ENCODE measurements around the gene C4BPB. TPM values are rescaled to one million over a fixed set of nuclear protein-coding genes. Genes with fewer than 3 reads are reported as not detected.

Gene C4BPB
- total RNA-seq, 5 donors from 2014 or later (not counting 1 experiment from before 2014, with no cell fraction given) = 0.66 to 4.8 (median 1.0) TPM; not detected in 1

GRCh38 chr1:207097871-207098324, 9.2 kb downstream of the C4BPB start:
- H3K27ac ChIP-seq (ENCODE audit: low read length) = no peak overlapping the region
- Mint-ChIP-seq H3K4me3 (no peak overlapping the region), H3K9me3 (no peaks in the 10 kb centered on the region), H3K27me3 (peaks cover 0 to 12% of the 10 kb centered on the region in 2 donors), H3K4me1 (peaks cover 0 to 4% (median 0%) of the 10 kb centered on the region in 3 donors), H3K36me3 (no peaks in the 10 kb centered on the region), H3K27ac (no peak overlapping the region)
- H3K27me3 ChIP-seq (replicated peaks in 1 of 2; ENCODE audit: control insufficient read depth in 2 of 2, extremely low read depth in 1 of 2, insufficient read depth in 2 of 2, low read length in 1 of 2) = no peaks in the 10 kb centered on the region
- DNase-seq (no peak), ATAC-seq (replicated peaks in 1 of 4) (no peak)
- no peak overlapping the region for H3K4me3 ChIP-seq (ENCODE audit: control insufficient read depth in 1 of 2, extremely low read depth in 1 of 2, low read length in 1 of 2)
- H3K36me3 ChIP-seq (ENCODE audit: control insufficient read depth in 2 of 2, extremely low read depth in 1 of 2, insufficient read depth in 1 of 2, low read length in 1 of 2) = no peaks in the 10 kb centered on the region
- ChIA-PET CTCF (no interaction called here), POLR2A (interaction anchor here in 1 of 2 donors (0.5 kb wide), 1 partner anchor 180 kb away, joined by 5 read pairs; no protein-coding TSS in a partner anchor)
- H3K9me3 ChIP-seq = no peaks in the 10 kb centered on the region
- H3K4me1 ChIP-seq (ENCODE audit: control insufficient read depth in 1 of 2, extremely low read depth in 1 of 2, insufficient read depth in 2 of 2, low read length in 2 of 2) = no peaks in the 10 kb centered on the region
- WGBS (ENCODE audit: insufficient coverage) = 22% methylated on average over 2 of the region's 3 CpGs

GRCh38 chr1:207101720-207102119, 13.1 kb downstream of the C4BPB start:
- no peak for ATAC-seq (replicated peaks in 1 of 4)
- 80% methylated on average over 1 of the region's 1 CpG for WGBS (ENCODE audit: insufficient coverage)
- Histone ChIP-seq H3K27me3 (replicated peaks in 1 of 2; ENCODE audit: control insufficient read depth in 2 of 2, extremely low read depth in 1 of 2, insufficient read depth in 2 of 2, low read length in 1 of 2) (no peaks in the 10 kb centered on the region), H3K4me1 (ENCODE audit: control insufficient read depth in 1 of 2, extremely low read depth in 1 of 2, insufficient read depth in 2 of 2, low read length in 2 of 2) (no peaks in the 10 kb centered on the region), H3K36me3 (ENCODE audit: control insufficient read depth in 2 of 2, extremely low read depth in 1 of 2, insufficient read depth in 1 of 2, low read length in 1 of 2) (no peaks in the 10 kb centered on the region), H3K9me3 (no peaks in the 10 kb centered on the region), H3K27ac (ENCODE audit: low read length) (no peak overlapping the region), H3K4me3 (ENCODE audit: control insufficient read depth in 1 of 2, extremely low read depth in 1 of 2, low read length in 1 of 2) (no peak overlapping the region)
- DNase-seq = no peak
- no peaks in the 10 kb centered on the region for H3K36me3 Mint-ChIP-seq
- peaks cover 0 to 4% (median 0%) of the 10 kb centered on the region in 3 donors for H3K4me1 Mint-ChIP-seq
- H3K9me3 Mint-ChIP-seq = no peaks in the 10 kb centered on the region
- ChIA-PET POLR2A (no interaction called here), CTCF (interaction anchor here (0.6 to 0.9 kb wide), 2 partner anchors 36 to 303 kb away, joined by 3 to 4 read pairs; no protein-coding TSS in a partner anchor)
- peaks cover 0 to 13% of the 10 kb centered on the region in 2 donors for H3K27me3 Mint-ChIP-seq
- no peak overlapping the region for H3K27ac Mint-ChIP-seq
- H3K4me3 Mint-ChIP-seq = no peak overlapping the region

DNA sequence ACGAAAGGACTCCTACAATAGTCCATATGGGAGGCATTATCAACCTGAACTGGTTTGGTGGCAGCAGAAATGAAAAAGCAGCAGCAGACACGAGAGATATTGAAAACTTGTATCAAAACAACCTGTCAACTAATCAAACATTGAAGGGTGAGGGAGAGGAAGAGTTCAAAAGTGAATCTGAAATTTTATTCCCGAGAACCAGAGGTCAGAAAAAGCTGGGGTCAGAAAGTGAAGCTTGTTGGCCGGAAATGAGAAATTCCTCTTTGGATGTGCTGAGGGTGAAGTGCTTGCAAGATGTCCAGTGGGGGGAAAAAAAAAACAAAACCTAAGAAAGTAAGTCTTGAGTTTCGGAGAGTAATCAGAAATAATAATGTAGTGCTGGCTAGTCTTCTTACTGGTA, 13.5 kb downstream of the C4BPB start:
- ChIA-PET CTCF (no interaction called here), POLR2A (no interaction called here)
- H3K9me3 ChIP-seq = no peaks in the 10 kb centered on the region
- no peaks in the 10 kb centered on the region for H3K9me3 Mint-ChIP-seq
- no peaks in the 10 kb centered on the region for H3K27me3 ChIP-seq (replicated peaks in 1 of 2; ENCODE audit: control insufficient read depth in 2 of 2, extremely low read depth in 1 of 2, insufficient read depth in 2 of 2, low read length in 1 of 2)
- H3K4me3 Mint-ChIP-seq = no peak overlapping the region
- no peak overlapping the region for H3K4me3 ChIP-seq (ENCODE audit: control insufficient read depth in 1 of 2, extremely low read depth in 1 of 2, low read length in 1 of 2)
- peaks cover 0 to 13% of the 10 kb centered on the region in 2 donors for H3K27me3 Mint-ChIP-seq
- 94% methylated on average over 2 of the region's 5 CpGs for WGBS (ENCODE audit: insufficient coverage)
- no peak for DNase-seq
- no peaks in the 10 kb centered on the region for H3K4me1 ChIP-seq (ENCODE audit: control insufficient read depth in 1 of 2, extremely low read depth in 1 of 2, insufficient read depth in 2 of 2, low read length in 2 of 2)
- no peaks in the 10 kb centered on the region for H3K36me3 Mint-ChIP-seq
- H3K27ac Mint-ChIP-seq = no peak overlapping the region
- no peak for ATAC-seq (replicated peaks in 1 of 4)
- H3K36me3 ChIP-seq (ENCODE audit: control insufficient read depth in 2 of 2, extremely low read depth in 1 of 2, insufficient read depth in 1 of 2, low read length in 1 of 2) = no peaks in the 10 kb centered on the region
- no peak overlapping the region for H3K27ac ChIP-seq (ENCODE audit: low read length)
- peaks cover 0 to 4% (median 0%) of the 10 kb centered on the region in 3 donors for H3K4me1 Mint-ChIP-seq

- ATAC-seq (replicated peaks in 1 of 4) (no peak), DNase-seq (no peak)
- H3K9me3 Mint-ChIP-seq = no peaks in the 10 kb centered on the region
- H3K27me3 ChIP-seq (replicated peaks in 1 of 2; ENCODE audit: control insufficient read depth in 2 of 2, extremely low read depth in 1 of 2, insufficient read depth in 2 of 2, low read length in 1 of 2) = no peaks in the 10 kb centered on the region
- no peak overlapping the region for H3K4me3 ChIP-seq (ENCODE audit: control insufficient read depth in 1 of 2, extremely low read depth in 1 of 2, low read length in 1 of 2)
- no peaks in the 10 kb centered on the region for H3K36me3 ChIP-seq (ENCODE audit: control insufficient read depth in 2 of 2, extremely low read depth in 1 of 2, insufficient read depth in 1 of 2, low read length in 1 of 2)
- H3K9me3 ChIP-seq = no peaks in the 10 kb centered on the region
- 92% methylated on average over 1 of the region's 1 CpG for WGBS (ENCODE audit: insufficient coverage)
- H3K4me1 ChIP-seq (ENCODE audit: control insufficient read depth in 1 of 2, extremely low read depth in 1 of 2, insufficient read depth in 2 of 2, low read length in 2 of 2) = no peaks in the 10 kb centered on the region
- no peaks in the 10 kb centered on the region for H3K36me3 Mint-ChIP-seq
- ChIA-PET CTCF (no interaction called here), POLR2A (no interaction called here)
- H3K27ac Mint-ChIP-seq = no peak overlapping the region
- H3K4me1 Mint-ChIP-seq = peaks cover 0 to 2% (median 0%) of the 10 kb centered on the region in 3 donors
- peaks cover 0 to 15% of the 10 kb centered on the region in 2 donors for H3K27me3 Mint-ChIP-seq
- H3K4me3 Mint-ChIP-seq = no peak overlapping the region
- H3K27ac ChIP-seq (ENCODE audit: low read length) = no peak overlapping the region
Measured at GRCh38 chr1:207102659-207103058, 14.0 kb downstream of the C4BPB start.

GRCh38 chr1:207103892-207104373, 15.3 kb downstream of the C4BPB start, which contains the start of gene C4BPA:
C4BPA (plus strand) TSS chr1:207104233; CDS start chr1:207113026, 8,793 bp downstream.
- H3K27ac Mint-ChIP-seq = no peak within 1 kb of the TSS
- no peaks in the 10 kb centered on the region for H3K36me3 Mint-ChIP-seq
- Histone ChIP-seq H3K27me3 (replicated peaks in 1 of 2; ENCODE audit: control insufficient read depth in 2 of 2, extremely low read depth in 1 of 2, insufficient read depth in 2 of 2, low read length in 1 of 2) (peaks cover 0 to 3% of the 10 kb centered on the region in 2 experiments), H3K9me3 (no peaks in the 10 kb centered on the region), H3K4me1 (ENCODE audit: control insufficient read depth in 1 of 2, extremely low read depth in 1 of 2, insufficient read depth in 2 of 2, low read length in 2 of 2) (no peaks in the 10 kb centered on the region), H3K27ac (ENCODE audit: low read length) (no peak within 1 kb of the TSS), H3K36me3 (ENCODE audit: control insufficient read depth in 2 of 2, extremely low read depth in 1 of 2, insufficient read depth in 1 of 2, low read length in 1 of 2) (no peaks in the 10 kb centered on the region), H3K4me3 (ENCODE audit: control insufficient read depth in 1 of 2, extremely low read depth in 1 of 2, low read length in 1 of 2) (no peak within 1 kb of the TSS)
- H3K4me1 Mint-ChIP-seq = no peaks in the 10 kb centered on the region
- ATAC-seq (replicated peaks in 1 of 4) (no peak), DNase-seq (no peak)
- ChIA-PET CTCF (interaction anchor here in 1 of 2 donors (0.6 kb wide), 1 partner anchor 51 kb away, joined by 3 read pairs; no protein-coding TSS in a partner anchor), POLR2A (interaction anchor here in 1 of 2 donors (0.6 kb wide), 1 partner anchor 233 kb away, joined by 8 read pairs; no protein-coding TSS in a partner anchor)
- H3K9me3 Mint-ChIP-seq = no peaks in the 10 kb centered on the region
- H3K27me3 Mint-ChIP-seq = peaks cover 0 to 19% of the 10 kb centered on the region in 2 donors
- WGBS (ENCODE audit: insufficient coverage) = no CpG with 5 or more reads among the region's 7 CpGs
- H3K4me3 Mint-ChIP-seq = no peak within 1 kb of the TSS

DNA sequence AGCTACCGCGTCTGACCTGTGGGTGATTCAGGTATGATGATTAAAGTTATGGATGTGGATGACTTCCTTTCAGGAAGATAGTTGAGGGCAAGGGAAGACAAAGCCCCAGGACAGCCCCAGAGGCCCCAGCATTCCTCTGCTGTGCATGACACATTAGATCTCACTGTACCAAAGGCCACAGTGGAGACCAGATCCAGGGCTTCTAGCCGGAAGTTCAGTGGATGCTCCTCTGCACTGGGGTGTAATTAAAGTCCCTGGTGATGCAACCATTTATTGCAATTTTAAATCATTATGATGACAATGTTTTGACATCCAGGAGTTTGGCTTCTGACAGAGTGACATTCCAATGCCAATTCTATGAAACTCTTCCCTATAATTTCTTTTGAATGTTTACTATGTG, 20.3 kb downstream of the C4BPB start:
- H3K4me3 ChIP-seq (ENCODE audit: control insufficient read depth in 1 of 2, extremely low read depth in 1 of 2, low read length in 1 of 2) = no peak overlapping the region
- H3K9me3 ChIP-seq = no peaks in the 10 kb centered on the region
- no peaks in the 10 kb centered on the region for H3K36me3 Mint-ChIP-seq
- H3K27me3 Mint-ChIP-seq = peaks cover 11 to 22% of the 10 kb centered on the region in 2 donors
- no peak overlapping the region for H3K4me3 Mint-ChIP-seq
- H3K9me3 Mint-ChIP-seq = no peaks in the 10 kb centered on the region
- H3K27me3 ChIP-seq (replicated peaks in 1 of 2; ENCODE audit: control insufficient read depth in 2 of 2, extremely low read depth in 1 of 2, insufficient read depth in 2 of 2, low read length in 1 of 2) = peaks cover 0 to 5% of the 10 kb centered on the region in 2 experiments
- no peak for ATAC-seq (replicated peaks in 1 of 4)
- H3K4me1 Mint-ChIP-seq = no peaks in the 10 kb centered on the region
- DNase-seq = no peak
- ChIA-PET POLR2A (no interaction called here), CTCF (no interaction called here)
- WGBS (ENCODE audit: insufficient coverage) = no CpG with 5 or more reads among the region's 3 CpGs
- H3K27ac Mint-ChIP-seq = no peak overlapping the region
- H3K4me1 ChIP-seq (ENCODE audit: control insufficient read depth in 1 of 2, extremely low read depth in 1 of 2, insufficient read depth in 2 of 2, low read length in 2 of 2) = no peaks in the 10 kb centered on the region
- no peaks in the 10 kb centered on the region for H3K36me3 ChIP-seq (ENCODE audit: control insufficient read depth in 2 of 2, extremely low read depth in 1 of 2, insufficient read depth in 1 of 2, low read length in 1 of 2)
- H3K27ac ChIP-seq (ENCODE audit: low read length) = no peak overlapping the region

All from T-cell (primary cell).